H9 (cell line): ENCODE data around the gene FGF12. TPM values are rescaled to one million over a fixed set of nuclear protein-coding genes. Genes with fewer than 3 reads are reported as not detected.

ENCODE experiments used
- DNase-seq: peaks from one replicate; pipeline ENCODE4 v3.0.0-alpha.2; 2017
- H2AFZ ChIP-seq: one replicate; pipeline ENCODE4 v1.6.1; 2013; ENCODE audit warnings: mild to moderate bottlenecking, low read length, control low read depth, moderate library complexity
- H2AK5ac ChIP-seq: 2 replicates; pipeline ENCODE4 v1.6.1; 2013; ENCODE audit warnings: low read length, control low read depth, mixed read lengths; ENCODE audit not compliant: insufficient read length
- H2BK120ac ChIP-seq: one replicate; pipeline ENCODE4 v1.6.1; 2013; ENCODE audit warnings: low read depth, mild to moderate bottlenecking, low read length, control low read depth, inconsistent platforms; ENCODE audit not compliant: poor library complexity, severe bottlenecking
- H2BK12ac ChIP-seq: 2 replicates; pipeline ENCODE4 v1.6.1; 2013; ENCODE audit warnings: low read length, control low read depth, mixed read lengths, low read depth; ENCODE audit not compliant: insufficient read length
- H2BK15ac ChIP-seq: 2 replicates; pipeline ENCODE4 v1.6.1; 2013; ENCODE audit warnings: low read depth, low read length, control low read depth
- H2BK20ac ChIP-seq: one replicate; pipeline ENCODE4 v1.6.1; 2013; ENCODE audit warnings: low read depth, mild to moderate bottlenecking, low read length, control low read depth, inconsistent platforms; ENCODE audit not compliant: poor library complexity, severe bottlenecking
- H2BK5ac ChIP-seq: 2 replicates; pipeline ENCODE4 v1.6.1; 2013; ENCODE audit warnings: low read length, control low read depth, mixed read lengths; ENCODE audit not compliant: insufficient read length
- H3K14ac ChIP-seq: 2 replicates; pipeline ENCODE4 v1.6.1; 2013; ENCODE audit warnings: low read length, control low read depth; ENCODE audit not compliant: insufficient read depth
- H3K18ac ChIP-seq: 2 replicates; pipeline ENCODE4 v1.6.1; 2013; ENCODE audit warnings: low read depth, mild to moderate bottlenecking, mixed read lengths, low read length, control low read depth; ENCODE audit not compliant: insufficient read length
- H3K23ac ChIP-seq: 2 replicates; pipeline ENCODE4 v1.6.1; 2013; ENCODE audit warnings: low read length, control low read depth, mixed read lengths, low read depth; ENCODE audit not compliant: insufficient read length
- H3K23me2 ChIP-seq: 2 replicates; pipeline ENCODE4 v1.6.1; 2013; ENCODE audit warnings: low read depth, mild to moderate bottlenecking, mixed read lengths, low read length, control low read depth; ENCODE audit not compliant: insufficient read length, poor library complexity, severe bottlenecking
- H3K27ac ChIP-seq: 2 replicates; pipeline ENCODE4 v1.5.1; 2013; ENCODE audit warnings: low read length, control low read depth, mixed read lengths, low read depth; ENCODE audit not compliant: insufficient read length
- H3K27me3 ChIP-seq: 2 replicates; pipeline ENCODE4 v1.6.1; 2013; ENCODE audit warnings: low read length, control low read depth, inconsistent platforms; ENCODE audit not compliant: insufficient read depth
- H3K4ac ChIP-seq: 2 replicates; pipeline ENCODE4 v1.6.1; 2013; ENCODE audit warnings: low read depth, mild to moderate bottlenecking, control low read depth, inconsistent platforms, low read length, moderate library complexity
- H3K4me1 ChIP-seq: 2 replicates; pipeline ENCODE4 v1.6.1; 2013; ENCODE audit warnings: low read length, control low read depth, inconsistent platforms; ENCODE audit not compliant: insufficient read depth
- H3K4me2 ChIP-seq: 2 replicates; pipeline ENCODE4 v1.6.1; 2013; ENCODE audit warnings: low read length, control low read depth, mixed read lengths; ENCODE audit not compliant: insufficient read length, insufficient read depth
- H3K56ac ChIP-seq: 2 replicates; pipeline ENCODE4 v1.6.1; 2013; ENCODE audit warnings: low read depth, mild to moderate bottlenecking, mixed read lengths, low read length, control low read depth; ENCODE audit not compliant: insufficient read length
- H3K79me1 ChIP-seq: 2 replicates; pipeline ENCODE4 v1.6.1; 2013; ENCODE audit warnings: low read depth, mild to moderate bottlenecking, moderate library complexity, low read length, control low read depth, inconsistent platforms; ENCODE audit not compliant: insufficient read depth, poor library complexity, severe bottlenecking
- H3K79me2 ChIP-seq: 2 replicates; pipeline ENCODE4 v1.6.1; 2013; ENCODE audit warnings: low read length, control low read depth, inconsistent platforms; ENCODE audit not compliant: insufficient read depth
- H3K9ac ChIP-seq: 2 replicates; pipeline ENCODE4 v1.6.1; 2013; ENCODE audit warnings: low read length, control low read depth, mixed read lengths; ENCODE audit not compliant: insufficient read length; ENCODE audit errors: extremely low read depth
- H3K9me3 ChIP-seq: one replicate; pipeline ENCODE4 v1.6.1; 2013; ENCODE audit warnings: low read depth, low read length, inconsistent platforms; ENCODE audit not compliant: control insufficient read depth
- H3T11ph ChIP-seq: one replicate; pipeline ENCODE4 v1.6.1; 2013; ENCODE audit warnings: mild to moderate bottlenecking, low read length, control low read depth, inconsistent platforms
- H4K20me1 ChIP-seq: one replicate; pipeline ENCODE4 v1.6.1; 2013; ENCODE audit not compliant: control insufficient read depth, insufficient read length, insufficient read depth
- H4K5ac ChIP-seq: 2 replicates; pipeline ENCODE4 v1.6.1; 2013; ENCODE audit warnings: low read depth, mild to moderate bottlenecking, mixed read lengths, low read length, control low read depth; ENCODE audit not compliant: insufficient read length
- H4K8ac ChIP-seq: replicated peaks from 2 replicates; pipeline ENCODE4 v1.6.1; 2013; ENCODE audit warnings: low read length, control low read depth, mixed read lengths, low read depth; ENCODE audit not compliant: insufficient read length
- H4K91ac ChIP-seq: 2 replicates; pipeline ENCODE4 v1.6.1; 2013; ENCODE audit warnings: low read depth, mild to moderate bottlenecking, moderate library complexity, mixed read lengths, low read length, control low read depth; ENCODE audit not compliant: insufficient read length
- H3K27ac Mint-ChIP-seq, 3 experiments: 2 replicates in 2 of 3; 3 replicates in 1 of 3; pipeline ENCODE4 v1.8.0; 2020 to 2021; ENCODE audit warnings: mixed read lengths in 3 of 3, mild to moderate bottlenecking in 1 of 3, moderate library complexity in 1 of 3
- H3K27me3 Mint-ChIP-seq: 2 replicates; pipeline ENCODE4 v1.8.0; 2021; ENCODE audit warnings: low read depth, mild to moderate bottlenecking, moderate library complexity, mixed read lengths
- H3K36me3 Mint-ChIP-seq, 3 experiments: 2 replicates in 2 of 3; 3 replicates in 1 of 3; pipeline ENCODE4 v1.8.0; 2020 to 2021; ENCODE audit warnings: low read depth in 3 of 3, mixed read lengths in 3 of 3; ENCODE audit not compliant: insufficient read depth in 1 of 3
- H3K4me1 Mint-ChIP-seq, 2 experiments: 2 replicates each; pipeline ENCODE4 v1.8.0; 2020; ENCODE audit warnings: mixed read lengths in 2 of 2
- H3K4me3 Mint-ChIP-seq, 2 experiments: 2 replicates in 1 of 2; 3 replicates in 1 of 2; pipeline ENCODE4 v1.8.0; 2020 to 2021; ENCODE audit warnings: mild to moderate bottlenecking in 2 of 2, mixed read lengths in 2 of 2, moderate library complexity in 1 of 2
- H3K9me3 Mint-ChIP-seq, 2 experiments: 2 replicates in 1 of 2; 3 replicates in 1 of 2; pipeline ENCODE4 v1.8.0; 2020; ENCODE audit warnings: mild to moderate bottlenecking in 2 of 2, mixed read lengths in 2 of 2, moderate library complexity in 1 of 2
- WGBS: extraction: QIAGEN DNeasy Blood & Tissue Kit; methylation state at CpG from one replicate; pipeline ENCODE4 v1.1.7; 2013; ENCODE audit warnings: missing lambda C conversion rate, low lambda C conversion rate, mixed read lengths; ENCODE audit not compliant: insufficient read length; ENCODE audit errors: extremely low coverage; 5-methylcytosine and 5-hydroxymethylcytosine counted together
- total RNA-seq: library from RNA; stranded (reverse); gene quantifications from 2 replicates; pipeline ENCODE4 v1.2.1, GENCODE V29; 2021
- TF ChIP-seq, protein P1 (sequence below): fragments of 200-600 bp; sonication (generic); conservative IDR thresholded peaks from 3 replicates; pipeline ENCODE4 v1.8.0; 2021; ENCODE audit warnings: antibody characterized with exemption, mild to moderate bottlenecking

Gene FGF12
- total RNA-seq, 1 experiment from 2014 or later, result 5.6 TPM

DNA sequence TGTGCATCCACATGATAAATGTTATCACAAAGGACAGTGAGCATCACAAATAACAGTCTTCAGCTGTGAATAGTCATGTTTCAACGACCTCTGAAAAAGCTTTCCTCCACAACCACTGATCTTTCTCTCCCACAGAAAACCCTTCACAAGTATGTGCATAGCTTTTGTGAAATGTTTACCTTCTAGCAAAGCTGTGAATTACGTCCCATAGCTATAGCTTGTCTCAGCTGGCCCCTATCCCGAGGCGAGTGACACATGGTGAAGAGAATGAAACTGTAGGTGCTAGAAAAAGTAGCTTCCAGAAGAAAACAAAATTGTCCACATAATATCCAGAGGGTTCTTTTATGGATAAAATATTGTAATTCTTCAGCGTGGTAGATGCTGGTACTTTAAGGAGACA lies 182.0 kb downstream of the FGF12 start:
- Histone ChIP-seq H3K79me1 (no peaks in the 10 kb centered on the region), H3K14ac (no peak overlapping the region), H2BK15ac (no peak overlapping the region), H3K23me2 (no peaks in the 10 kb centered on the region), H2BK5ac (no peak overlapping the region), H3K9me3 (no peaks in the 10 kb centered on the region), H2AFZ (no peak overlapping the region), H2BK12ac (no peak overlapping the region), H3K9ac (no peak overlapping the region), H3T11ph (no peak overlapping the region), H3K27me3 (no peaks in the 10 kb centered on the region), H3K4me1 (no peaks in the 10 kb centered on the region), H4K8ac (no peak overlapping the region), H2BK20ac (no peak overlapping the region), H4K91ac (no peak overlapping the region), H3K79me2 (no peaks in the 10 kb centered on the region), H2BK120ac (no peak overlapping the region), H3K4ac (no peak overlapping the region), H3K56ac (no peak overlapping the region), H2AK5ac (no peak overlapping the region), H3K23ac (no peak overlapping the region), H4K5ac (no peak overlapping the region), H3K4me2 (no peak overlapping the region), H3K27ac (no peak overlapping the region), H4K20me1 (no peaks in the 10 kb centered on the region), H3K18ac (no peak overlapping the region)
- Mint-ChIP-seq H3K27me3 (no peaks in the 10 kb centered on the region; the same call in 1 of the 2 replicates), H3K9me3 (no peaks in the 10 kb centered on the region), H3K4me3 (no peak overlapping the region), H3K36me3 (no peaks in the 10 kb centered on the region), H3K27ac (no peak overlapping the region), H3K4me1 (no peaks in the 10 kb centered on the region)
- TF ChIP-seq, protein P1, sequence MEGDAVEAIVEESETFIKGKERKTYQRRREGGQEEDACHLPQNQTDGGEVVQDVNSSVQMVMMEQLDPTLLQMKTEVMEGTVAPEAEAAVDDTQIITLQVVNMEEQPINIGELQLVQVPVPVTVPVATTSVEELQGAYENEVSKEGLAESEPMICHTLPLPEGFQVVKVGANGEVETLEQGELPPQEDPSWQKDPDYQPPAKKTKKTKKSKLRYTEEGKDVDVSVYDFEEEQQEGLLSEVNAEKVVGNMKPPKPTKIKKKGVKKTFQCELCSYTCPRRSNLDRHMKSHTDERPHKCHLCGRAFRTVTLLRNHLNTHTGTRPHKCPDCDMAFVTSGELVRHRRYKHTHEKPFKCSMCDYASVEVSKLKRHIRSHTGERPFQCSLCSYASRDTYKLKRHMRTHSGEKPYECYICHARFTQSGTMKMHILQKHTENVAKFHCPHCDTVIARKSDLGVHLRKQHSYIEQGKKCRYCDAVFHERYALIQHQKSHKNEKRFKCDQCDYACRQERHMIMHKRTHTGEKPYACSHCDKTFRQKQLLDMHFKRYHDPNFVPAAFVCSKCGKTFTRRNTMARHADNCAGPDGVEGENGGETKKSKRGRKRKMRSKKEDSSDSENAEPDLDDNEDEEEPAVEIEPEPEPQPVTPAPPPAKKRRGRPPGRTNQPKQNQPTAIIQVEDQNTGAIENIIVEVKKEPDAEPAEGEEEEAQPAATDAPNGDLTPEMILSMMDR, result no peak
- DNase-seq, result no peak
- WGBS, result no CpG with 5 or more reads among the region's 5 CpGs
